GM19238 (cell line): ENCODE data around the gene TRNP1.
A peak's percentile ranks its signal among the peaks of the same experiment; 100 is the strongest.
"Not testable (repeated sequence)": the region's sequence is repeated elsewhere in the genome, so short reads cannot be mapped to it uniquely, and the experiment has no call there.

ENCODE experiments used
- DNase-seq: peaks from one replicate; pipeline ENCODE4 v3.0.0; 2011; ENCODE audit warnings: low spot score; ENCODE audit not compliant: insufficient read length

Gene TRNP1

GRCh38 chr1:26993237-26994019, at the start of gene TRNP1:
Gene TRNP1 (plus strand): TSS chr1:26993692. CDS start chr1:26993787, 95 bp downstream.
- peak; percentile 87 for DNase-seq

- no peak for DNase-seq
These were observed 48.4 kb upstream of the TRNP1 start for GRCh38 chr1:26945138-26945537.

GRCh38 chr1:26945728-26946127, 47.8 kb upstream of the TRNP1 start:
- DNase-seq: no peak

GRCh38 chr1:26946270-26946669, 47.2 kb upstream of the TRNP1 start:
- no peak for DNase-seq

- not testable (repeated sequence) for DNase-seq
These were observed 44.8 kb upstream of the TRNP1 start for GRCh38 chr1:26948725-26949057.

- DNase-seq: no peak
These were observed 44.1 kb upstream of the TRNP1 start for GRCh38 chr1:26949266-26949925.

GRCh38 chr1:26949926-26950319, 43.6 kb upstream of the TRNP1 start:
- DNase-seq: no peak

GRCh38 chr1:26950602-26951001, 42.9 kb upstream of the TRNP1 start:
- DNase-seq: no peak

- DNase-seq: no peak
These were observed 42.3 kb upstream of the TRNP1 start for GRCh38 chr1:26951216-26951615.

- no peak for DNase-seq
These were observed 41.5 kb upstream of the TRNP1 start for GRCh38 chr1:26951821-26952497.

GRCh38 chr1:26953374-26953773, 40.1 kb upstream of the TRNP1 start:
- DNase-seq: no peak

- no peak for DNase-seq
These were observed 37.2 kb upstream of the TRNP1 start for GRCh38 chr1:26956321-26956720.

GRCh38 chr1:26957306-26957705, 36.2 kb upstream of the TRNP1 start:
- no peak for DNase-seq

GRCh38 chr1:26959270-26959669, 34.2 kb upstream of the TRNP1 start:
- DNase-seq: no peak

GRCh38 chr1:26959722-26960624, 33.5 kb upstream of the TRNP1 start, which contains the start of gene KDF1:
Gene KDF1 (minus strand): TSS chr1:26960468. CDS start chr1:26952380, 8,088 bp downstream.
- DNase-seq: no peak

- DNase-seq: no peak
These were observed 32.9 kb upstream of the TRNP1 start for GRCh38 chr1:26960625-26960966.

GRCh38 chr1:26961826-26962225, 31.7 kb upstream of the TRNP1 start:
- no peak for DNase-seq

- no peak for DNase-seq
These were observed 28.3 kb upstream of the TRNP1 start for GRCh38 chr1:26965213-26965612.

GRCh38 chr1:26965628-26966027, 27.9 kb upstream of the TRNP1 start:
- DNase-seq: no peak

- no peak for DNase-seq
These were observed 22.7 kb upstream of the TRNP1 start for GRCh38 chr1:26970810-26971209.

GRCh38 chr1:26971590-26971989, 21.9 kb upstream of the TRNP1 start:
- DNase-seq: no peak
